ENCODE results near the gene INPP5F.

Gene INPP5F

GRCh38 chr10:119805702-119806230, 79.9 kb downstream of the INPP5F start:
- H3K4me3 ChIP-seq (ENCODE audit: low read length) = no peak overlapping the region
- DNase-seq (ENCODE audit: low read depth, low spot score) = no peak

GRCh38 chr10:119806334-119807130, 80.7 kb downstream of the INPP5F start:
- no peak for DNase-seq (ENCODE audit: low read depth, low spot score)
- no peak overlapping the region for H3K4me3 ChIP-seq (ENCODE audit: low read length)

- H3K4me3 ChIP-seq (ENCODE audit: low read length) = no peak overlapping the region
- peak; percentile 24 for DNase-seq (ENCODE audit: low read depth, low spot score)
Measured at GRCh38 chr10:119807960-119808697, 82.3 kb downstream of the INPP5F start.

- no peak overlapping the region for H3K4me3 ChIP-seq (ENCODE audit: low read length)
- no peak for DNase-seq (ENCODE audit: low read depth, low spot score)
Measured at GRCh38 chr10:119811122-119811521, 85.3 kb downstream of the INPP5F start.

GRCh38 chr10:119812684-119813083, 86.8 kb downstream of the INPP5F start:
- no peak for DNase-seq (ENCODE audit: low read depth, low spot score)
- H3K4me3 ChIP-seq (ENCODE audit: low read length) = no peak overlapping the region

- DNase-seq (ENCODE audit: low read depth, low spot score) = peak; percentile 43
- no peak overlapping the region for H3K4me3 ChIP-seq (ENCODE audit: low read length)
Measured at GRCh38 chr10:119815671-119816070, 89.8 kb downstream of the INPP5F start.

- no peak for DNase-seq (ENCODE audit: low read depth, low spot score)
- H3K4me3 ChIP-seq (ENCODE audit: low read length) = no peak overlapping the region
Measured at GRCh38 chr10:119817991-119818888, 92.4 kb downstream of the INPP5F start.

- DNase-seq (ENCODE audit: low read depth, low spot score) = no peak
- H3K4me3 ChIP-seq (ENCODE audit: low read length) = no peak overlapping the region
Measured at GRCh38 chr10:119818889-119819270, 93.0 kb downstream of the INPP5F start.

GRCh38 chr10:119821182-119821581, 95.3 kb downstream of the INPP5F start:
- no peak overlapping the region for H3K4me3 ChIP-seq (ENCODE audit: low read length)
- peak; percentile 63 for DNase-seq (ENCODE audit: low read depth, low spot score)

- H3K4me3 ChIP-seq (ENCODE audit: low read length) = no peak overlapping the region
- DNase-seq (ENCODE audit: low read depth, low spot score) = no peak
Measured at GRCh38 chr10:119824299-119824698, 98.4 kb downstream of the INPP5F start.

GRCh38 chr10:119826771-119827170, 100.9 kb downstream of the INPP5F start:
- no peak for DNase-seq (ENCODE audit: low read depth, low spot score)
- H3K4me3 ChIP-seq (ENCODE audit: low read length) = no peak overlapping the region

GRCh38 chr10:119827430-119827829, 101.6 kb downstream of the INPP5F start:
- no peak for DNase-seq (ENCODE audit: low read depth, low spot score)
- H3K4me3 ChIP-seq (ENCODE audit: low read length) = no peak overlapping the region

- no peak for DNase-seq (ENCODE audit: low read depth, low spot score)
- no peak overlapping the region for H3K4me3 ChIP-seq (ENCODE audit: low read length)
Measured at GRCh38 chr10:119829429-119829828, 103.6 kb downstream of the INPP5F start.

GRCh38 chr10:119830851-119831250, 105.0 kb downstream of the INPP5F start:
- no peak for DNase-seq (ENCODE audit: low read depth, low spot score)
- H3K4me3 ChIP-seq (ENCODE audit: low read length) = no peak overlapping the region

- H3K4me3 ChIP-seq (ENCODE audit: low read length) = no peak overlapping the region
- no peak for DNase-seq (ENCODE audit: low read depth, low spot score)
Measured at GRCh38 chr10:119831656-119832055, 105.8 kb downstream of the INPP5F start.

- DNase-seq (ENCODE audit: low read depth, low spot score) = no peak
- H3K4me3 ChIP-seq (ENCODE audit: low read length) = no peak overlapping the region
Measured at GRCh38 chr10:119832951-119833350, 107.1 kb downstream of the INPP5F start.

GRCh38 chr10:119834188-119834587, 108.3 kb downstream of the INPP5F start:
- DNase-seq (ENCODE audit: low read depth, low spot score) = no peak
- no peak overlapping the region for H3K4me3 ChIP-seq (ENCODE audit: low read length)

- H3K4me3 ChIP-seq (ENCODE audit: low read length) = no peak overlapping the region
Measured at GRCh38 chr10:119845656-119846055, 119.8 kb downstream of the INPP5F start.

GRCh38 chr10:119849031-119849789, 123.4 kb downstream of the INPP5F start:
- H3K4me3 ChIP-seq (ENCODE audit: low read length) = no peak overlapping the region
- DNase-seq (ENCODE audit: low read depth, low spot score) = no peak

More at GRCh38 chr10:119845656-119846055, 119.8 kb downstream of the INPP5F start:
- no peak for DNase-seq (ENCODE audit: low read depth, low spot score)

All from Jurkat, Clone E6-1 (cell line).